Neuron (in vitro differentiated cells): ENCODE results near the gene MIEF1.

Source experiments
- H2AFZ ChIP-seq: one replicate; pipeline ENCODE4 v1.6.1; 2013; ENCODE audit warnings: low read depth, mild to moderate bottlenecking, inconsistent platforms, low read length, moderate library complexity
- H3K27me3 ChIP-seq: one replicate; pipeline ENCODE4 v1.6.1; 2013; ENCODE audit warnings: low read length; ENCODE audit not compliant: insufficient read depth
- H3K36me3 ChIP-seq: one replicate; pipeline ENCODE4 v1.6.1; 2013; ENCODE audit warnings: low read length; ENCODE audit not compliant: insufficient read depth
- H3K4me1 ChIP-seq: one replicate; pipeline ENCODE4 v1.6.1; 2013; ENCODE audit warnings: low read length; ENCODE audit not compliant: insufficient read depth
- H3K4me3 ChIP-seq: 2 replicates; pipeline ENCODE4 v1.5.1; 2013; ENCODE audit warnings: mild to moderate bottlenecking, low read length, moderate library complexity
- H3K9me3 ChIP-seq: one replicate; pipeline ENCODE4 v1.6.1; 2013; ENCODE audit warnings: low read length

MIEF1 gene

GRCh38 chr22:39537975-39538374 is 35.9 kb downstream of the MIEF1 start:
- H2AFZ ChIP-seq: no peak overlapping the region
- H3K27me3 ChIP-seq: no peaks in the 10 kb centered on the region
- no peaks in the 10 kb centered on the region for H3K9me3 ChIP-seq
- no peaks in the 10 kb centered on the region for H3K36me3 ChIP-seq
- H3K4me3 ChIP-seq: no peak overlapping the region
- peaks cover 12% of the 10 kb centered on the region for H3K4me1 ChIP-seq

GRCh38 chr22:39543095-39543494 is 41.0 kb downstream of the MIEF1 start:
- no peak overlapping the region for H2AFZ ChIP-seq
- no peaks in the 10 kb centered on the region for H3K36me3 ChIP-seq
- no peaks in the 10 kb centered on the region for H3K4me1 ChIP-seq
- H3K27me3 ChIP-seq: peaks cover 3% of the 10 kb centered on the region
- no peak overlapping the region for H3K4me3 ChIP-seq
- H3K9me3 ChIP-seq: no peaks in the 10 kb centered on the region

DNA sequence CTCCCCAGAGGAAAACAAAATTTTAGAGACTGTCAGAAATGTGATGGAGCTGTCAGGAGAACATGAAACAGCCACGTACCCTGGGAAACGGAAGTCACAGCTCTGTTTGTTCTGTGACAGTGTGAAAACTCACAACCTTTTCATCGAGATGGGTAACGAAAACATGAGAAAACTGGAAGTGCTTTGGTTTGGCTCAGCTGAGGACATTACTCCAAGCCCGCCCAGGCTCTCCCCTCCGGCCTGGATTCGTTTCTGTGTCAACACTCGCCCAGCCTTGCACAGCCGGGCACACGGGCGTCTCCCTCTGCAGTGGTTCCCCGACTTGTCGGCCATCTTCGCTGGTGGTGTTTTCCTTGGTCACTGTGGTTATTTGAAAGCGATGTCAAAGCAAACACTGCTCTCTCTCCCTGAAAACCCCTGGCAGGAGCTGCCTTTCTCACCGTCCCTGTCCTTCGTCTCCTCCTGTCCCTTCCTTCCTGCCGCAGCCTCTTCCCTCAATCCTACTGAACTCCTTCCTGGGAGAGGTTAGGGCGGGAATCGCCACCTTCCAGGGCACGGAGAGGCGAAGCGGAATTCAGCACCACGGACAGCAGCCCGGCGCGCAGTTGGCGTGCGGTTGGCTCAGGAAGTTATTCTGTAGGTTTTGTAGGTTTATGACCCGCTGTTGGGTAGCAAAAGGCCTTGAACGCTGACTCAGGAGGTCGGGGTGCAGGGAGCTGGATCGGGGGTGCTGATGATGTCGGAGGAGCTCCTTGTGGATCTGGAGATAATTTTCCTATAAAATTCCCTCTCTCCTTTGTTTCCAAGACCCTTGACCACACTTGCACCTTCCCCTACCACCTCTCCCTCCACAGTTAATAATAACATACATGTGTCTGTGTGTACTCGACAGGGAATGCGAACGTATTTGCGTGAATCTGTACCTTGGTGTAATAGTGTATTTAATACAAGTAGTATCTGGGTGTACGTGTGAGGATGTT is 43.6 kb downstream of the MIEF1 start:
- H3K36me3 ChIP-seq: no peaks in the 10 kb centered on the region
- no peak overlapping the region for H2AFZ ChIP-seq
- H3K4me1 ChIP-seq: no peaks in the 10 kb centered on the region
- H3K27me3 ChIP-seq: peaks cover 12% of the 10 kb centered on the region
- H3K4me3 ChIP-seq: no peak overlapping the region
- no peaks in the 10 kb centered on the region for H3K9me3 ChIP-seq

DNA sequence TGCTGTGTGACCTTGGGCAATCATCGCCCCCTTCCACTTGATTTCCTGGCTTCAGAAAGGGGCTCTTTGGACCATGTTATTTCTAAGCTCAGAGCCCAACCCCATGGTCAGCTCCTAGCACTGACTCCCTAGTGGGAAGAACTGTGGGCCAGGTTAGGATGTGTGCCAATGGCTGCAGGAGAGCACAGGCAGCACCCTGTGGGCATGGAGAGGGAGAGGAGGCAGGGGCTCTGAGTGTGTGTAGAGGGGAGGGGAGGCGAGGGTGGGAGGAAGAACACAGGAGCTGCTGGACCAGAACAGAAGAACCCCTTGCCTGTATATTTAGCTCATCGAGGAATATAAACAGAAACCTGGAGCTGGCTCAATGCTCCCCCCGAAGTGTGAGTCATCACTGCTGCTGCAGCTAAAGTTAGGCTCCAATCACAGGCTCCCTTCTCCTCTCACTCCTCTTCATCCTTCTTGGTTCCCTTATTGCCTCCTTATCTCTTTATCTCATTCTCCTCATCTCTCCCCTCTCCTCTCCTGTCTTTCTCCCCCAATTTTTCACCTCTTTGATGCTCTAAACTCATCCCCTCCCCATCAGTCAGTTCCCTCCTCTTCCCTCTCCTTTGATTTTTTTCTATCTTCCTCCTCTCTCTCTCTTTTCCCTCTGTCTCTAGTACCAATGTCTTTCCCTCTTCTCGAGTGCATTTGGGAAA is 44.9 kb downstream of the MIEF1 start:
- Histone ChIP-seq H3K9me3 (no peaks in the 10 kb centered on the region), H3K4me1 (no peaks in the 10 kb centered on the region), H3K4me3 (no peak overlapping the region), H2AFZ (no peak overlapping the region), H3K27me3 (peaks cover 18% of the 10 kb centered on the region), H3K36me3 (no peaks in the 10 kb centered on the region)

GRCh38 chr22:39547587-39547947 is 45.5 kb downstream of the MIEF1 start:
- no peaks in the 10 kb centered on the region for H3K9me3 ChIP-seq
- no peaks in the 10 kb centered on the region for H3K36me3 ChIP-seq
- H3K4me1 ChIP-seq: no peaks in the 10 kb centered on the region
- H3K4me3 ChIP-seq: no peak overlapping the region
- H3K27me3 ChIP-seq: peaks cover 18% of the 10 kb centered on the region
- H2AFZ ChIP-seq: no peak overlapping the region

- H2AFZ ChIP-seq: no peak overlapping the region
- no peaks in the 10 kb centered on the region for H3K36me3 ChIP-seq
- H3K9me3 ChIP-seq: no peaks in the 10 kb centered on the region
- H3K27me3 ChIP-seq: peaks cover 43% of the 10 kb centered on the region
- no peak overlapping the region for H3K4me3 ChIP-seq
- H3K4me1 ChIP-seq: no peaks in the 10 kb centered on the region
These were observed 51.3 kb downstream of the MIEF1 start for GRCh38 chr22:39553429-39553828.

- Histone ChIP-seq H2AFZ (no peak overlapping the region), H3K4me3 (no peak overlapping the region), H3K9me3 (no peaks in the 10 kb centered on the region), H3K27me3 (peaks cover 50% of the 10 kb centered on the region), H3K4me1 (no peaks in the 10 kb centered on the region), H3K36me3 (no peaks in the 10 kb centered on the region)
These were observed 52.1 kb downstream of the MIEF1 start for GRCh38 chr22:39554151-39554550.

- H3K4me1 ChIP-seq: no peaks in the 10 kb centered on the region
- no peak overlapping the region for H2AFZ ChIP-seq
- no peaks in the 10 kb centered on the region for H3K9me3 ChIP-seq
- no peaks in the 10 kb centered on the region for H3K36me3 ChIP-seq
- peaks cover 49% of the 10 kb centered on the region for H3K27me3 ChIP-seq
- H3K4me3 ChIP-seq: no peak overlapping the region
These were observed 55.1 kb downstream of the MIEF1 start for GRCh38 chr22:39556970-39557841.

DNA sequence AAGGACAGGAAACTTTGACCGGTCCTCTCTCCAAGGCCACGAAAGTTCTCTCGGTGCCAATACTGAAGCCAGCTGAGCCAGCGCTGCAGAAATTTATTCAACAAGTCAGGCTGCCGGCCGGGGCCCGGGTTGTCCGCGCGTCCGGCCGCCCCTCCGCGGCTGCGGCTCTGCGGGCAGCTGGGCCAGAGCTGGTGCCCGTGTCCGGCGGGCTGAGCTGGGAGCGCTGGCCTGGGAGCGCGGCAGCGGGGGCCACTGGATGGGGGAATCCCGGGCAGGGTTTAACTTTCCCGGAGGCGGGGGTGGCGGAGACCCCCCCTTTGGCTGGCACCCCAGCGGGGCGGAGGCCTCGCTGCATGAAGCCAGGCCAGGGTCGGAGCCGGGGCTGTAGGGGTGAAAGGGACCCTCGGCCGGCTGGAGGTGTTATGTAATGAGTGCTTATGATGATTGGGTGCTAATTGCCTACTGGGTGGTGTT is 56.2 kb downstream of the MIEF1 start:
- Histone ChIP-seq H3K27me3 (peaks cover 51% of the 10 kb centered on the region), H3K36me3 (no peaks in the 10 kb centered on the region), H3K9me3 (no peaks in the 10 kb centered on the region), H3K4me3 (no peak overlapping the region), H2AFZ (no peak overlapping the region), H3K4me1 (no peaks in the 10 kb centered on the region)

DNA sequence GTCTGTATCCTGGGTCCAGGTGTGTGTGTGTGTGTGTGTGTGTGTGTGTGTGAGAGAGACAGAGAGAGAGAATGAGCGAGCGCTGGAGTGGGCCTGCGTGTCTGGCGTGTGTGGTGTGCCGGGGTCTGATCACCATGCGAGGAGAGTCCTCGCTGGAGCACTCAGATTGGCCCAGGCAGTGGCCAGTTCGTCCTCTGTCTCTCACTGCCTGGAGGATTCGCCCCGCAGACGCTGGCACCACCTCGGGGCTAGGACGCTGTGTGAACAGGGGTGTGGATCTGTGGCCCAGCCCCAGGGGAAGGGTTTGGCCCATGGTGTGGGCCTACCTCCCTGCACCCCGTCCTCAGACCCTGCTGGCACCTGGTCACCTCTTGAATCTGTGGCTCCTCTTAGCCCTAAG is 56.9 kb downstream of the MIEF1 start:
- Histone ChIP-seq H3K27me3 (peaks cover 51% of the 10 kb centered on the region), H2AFZ (no peak overlapping the region), H3K36me3 (no peaks in the 10 kb centered on the region), H3K4me3 (no peak overlapping the region), H3K9me3 (no peaks in the 10 kb centered on the region), H3K4me1 (no peaks in the 10 kb centered on the region)

DNA sequence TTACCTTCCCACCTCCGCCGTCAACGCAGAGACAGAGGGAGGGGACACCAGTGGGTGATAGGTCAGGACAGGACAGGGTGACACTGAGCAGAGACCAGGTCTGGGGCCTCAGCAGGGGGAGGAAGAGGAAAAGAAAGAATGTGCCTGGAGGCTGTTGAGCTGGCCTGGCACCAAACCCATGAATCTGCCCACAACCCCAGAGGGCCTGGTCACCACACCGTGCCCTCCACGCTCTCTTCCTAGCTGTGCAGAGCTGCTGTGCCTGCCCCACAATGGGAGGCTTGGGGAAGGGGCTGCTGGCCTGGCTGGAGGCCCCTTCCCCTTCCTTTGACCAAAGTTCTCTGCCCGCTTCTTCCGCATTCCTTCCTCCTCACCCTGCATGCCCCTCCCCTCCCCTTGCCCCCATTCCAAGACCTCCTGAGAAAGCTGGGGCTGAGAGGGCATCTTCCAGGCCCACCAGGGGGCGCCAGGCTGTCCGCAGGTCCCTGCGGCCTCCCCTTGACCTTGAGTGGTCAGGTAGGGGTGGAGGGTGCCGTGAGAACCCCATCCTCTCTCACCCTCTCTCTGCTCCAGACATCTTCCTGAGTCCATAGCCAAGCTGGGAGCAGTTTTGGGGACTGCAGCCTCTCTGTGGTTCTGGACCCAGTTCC is 57.5 kb downstream of the MIEF1 start:
- no peaks in the 10 kb centered on the region for H3K9me3 ChIP-seq
- H3K4me1 ChIP-seq: no peaks in the 10 kb centered on the region
- no peak overlapping the region for H3K4me3 ChIP-seq
- H3K27me3 ChIP-seq: peaks cover 51% of the 10 kb centered on the region
- H2AFZ ChIP-seq: no peak overlapping the region
- H3K36me3 ChIP-seq: no peaks in the 10 kb centered on the region

DNA sequence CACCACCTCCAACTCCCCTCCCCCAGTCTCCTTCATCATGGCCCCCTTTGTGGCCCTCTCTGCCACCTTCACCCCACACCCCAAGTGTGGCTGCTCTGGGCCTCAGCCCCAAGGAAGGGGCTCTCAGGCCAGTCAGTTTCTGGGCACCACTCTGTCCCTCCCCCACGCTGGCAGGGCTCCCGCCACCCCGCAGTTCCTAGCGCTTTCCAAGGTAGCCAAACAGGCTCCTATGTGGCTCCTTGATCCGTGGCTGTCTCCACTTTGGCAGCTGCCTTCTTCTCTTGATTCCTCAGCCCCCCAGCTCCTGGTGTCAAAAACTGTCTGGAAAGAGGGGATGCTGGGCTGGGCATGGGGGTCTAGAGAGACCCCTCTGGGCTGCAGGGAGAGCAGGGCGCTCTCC is 58.0 kb downstream of the MIEF1 start:
- Histone ChIP-seq H3K9me3 (no peaks in the 10 kb centered on the region), H3K4me3 (no peak overlapping the region), H3K27me3 (peaks cover 51% of the 10 kb centered on the region), H2AFZ (no peak overlapping the region), H3K4me1 (no peaks in the 10 kb centered on the region), H3K36me3 (no peaks in the 10 kb centered on the region)
